ENCODE results near the gene ARRDC5.
A peak's percentile ranks its signal among the peaks of the same experiment; 100 is the strongest.
"Not testable (repeated sequence)": the region's sequence is repeated elsewhere in the genome, so short reads cannot be mapped to it uniquely, and the experiment has no call there.

ARRDC5 gene

GRCh38 chr19:4867534-4868285, 35.0 kb downstream of the ARRDC5 start, which contains the start of gene PLIN3:
TSS of gene PLIN3 (minus strand) at chr19:4867667. CDS start at chr19:4861394, 6,273 bp downstream.
- DNase-seq, result peak; percentile 88 to 98

- DNase-seq, result peak; percentile 16 to 29
These were observed 35.9 kb downstream of the ARRDC5 start for GRCh38 chr19:4866595-4867424.

GRCh38 chr19:4861147-4861546, 41.5 kb downstream of the ARRDC5 start:
- no peak for DNase-seq

GRCh38 chr19:4859697-4860096, 43.0 kb downstream of the ARRDC5 start:
- no peak for DNase-seq

GRCh38 chr19:4856468-4856867, 46.2 kb downstream of the ARRDC5 start:
- DNase-seq, result not testable (repeated sequence)

GRCh38 chr19:4853506-4853905, 49.2 kb downstream of the ARRDC5 start:
- not testable (repeated sequence) for DNase-seq

GRCh38 chr19:4852484-4852883, 50.2 kb downstream of the ARRDC5 start:
- no peak for DNase-seq

- DNase-seq, result peak; percentile 27 to 43
These were observed 51.0 kb downstream of the ARRDC5 start for GRCh38 chr19:4851551-4852290.

- no peak for DNase-seq
These were observed 53.7 kb downstream of the ARRDC5 start for GRCh38 chr19:4849019-4849418.

GRCh38 chr19:4847190-4847973, 55.3 kb downstream of the ARRDC5 start:
- DNase-seq, result no peak

- not testable (repeated sequence) for DNase-seq
These were observed 56.7 kb downstream of the ARRDC5 start for GRCh38 chr19:4845975-4846374.

GRCh38 chr19:4844348-4845179, 58.1 kb downstream of the ARRDC5 start:
- DNase-seq, result no peak

GRCh38 chr19:4843647-4843965, 59.1 kb downstream of the ARRDC5 start:
- no peak for DNase-seq

Data from bone marrow (tissue), 2 donors.